ENCODE results near the gene MRPL32.
A peak's percentile ranks its signal among the peaks of the same experiment; 100 is the strongest.

The MRPL32 gene

GRCh38 chr7:42926204-42926603 lies 6.0 kb upstream of the MRPL32 start:
- no peak overlapping the region for H3K4me3 ChIP-seq (ENCODE audit: low read depth, low read length)
- no peak for TF ChIP-seq CTCF (IDR thresholded peaks at IDR 0.05; ENCODE audit: low read depth, low read length, missing control alignments)
- no peak for DNase-seq (ENCODE audit: low read depth)

DNA sequence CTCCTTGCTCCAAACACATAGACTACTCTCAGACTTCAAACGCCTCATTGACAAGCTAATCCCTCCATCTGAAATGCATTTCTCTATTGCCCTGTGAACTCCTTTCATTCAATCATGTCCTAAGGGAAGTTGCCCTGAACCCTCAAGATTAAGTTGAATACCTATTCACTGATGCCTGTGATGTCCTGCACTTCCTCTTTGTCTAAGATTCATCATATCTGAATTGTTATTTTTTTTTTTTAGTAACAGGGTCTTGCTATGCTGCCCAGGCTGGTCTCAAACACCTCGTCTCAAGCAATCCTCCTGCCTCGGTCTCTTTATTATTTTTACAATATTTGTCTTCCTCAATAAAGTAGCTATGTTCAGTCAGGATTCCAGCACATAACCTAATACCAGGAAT lies 3.4 kb upstream of the MRPL32 start:
- H3K4me3 ChIP-seq (ENCODE audit: low read depth, low read length) = no peak overlapping the region
- no peak for TF ChIP-seq CTCF (IDR thresholded peaks at IDR 0.05; ENCODE audit: low read depth, low read length, missing control alignments)
- no peak for DNase-seq (ENCODE audit: low read depth)

DNA sequence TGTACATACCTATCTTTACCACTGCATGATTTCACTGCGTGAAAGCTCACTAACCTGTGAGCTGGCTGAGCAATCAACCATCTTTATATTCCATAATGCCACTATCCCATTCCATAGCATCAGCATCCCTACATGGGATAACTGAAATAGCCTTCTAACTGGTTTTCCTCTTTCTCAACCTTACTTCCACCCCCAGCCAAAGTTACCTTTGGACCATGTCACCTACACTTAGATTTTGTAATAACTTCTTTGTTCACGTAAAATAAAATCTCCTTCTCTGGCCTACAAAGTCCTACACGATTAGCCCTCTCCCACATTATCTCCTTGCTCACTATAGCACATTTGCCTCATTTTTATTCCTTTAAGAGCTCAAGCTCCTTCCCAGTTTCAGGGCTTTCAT lies 2.7 kb upstream of the MRPL32 start:
- peak overlapping the region; percentile 1; the same call in 1 of the 2 replicates for H3K4me3 ChIP-seq (ENCODE audit: low read depth, low read length)
- no peak for TF ChIP-seq CTCF (IDR thresholded peaks at IDR 0.05; ENCODE audit: low read depth, low read length, missing control alignments)
- no peak for DNase-seq (ENCODE audit: low read depth)

DNA sequence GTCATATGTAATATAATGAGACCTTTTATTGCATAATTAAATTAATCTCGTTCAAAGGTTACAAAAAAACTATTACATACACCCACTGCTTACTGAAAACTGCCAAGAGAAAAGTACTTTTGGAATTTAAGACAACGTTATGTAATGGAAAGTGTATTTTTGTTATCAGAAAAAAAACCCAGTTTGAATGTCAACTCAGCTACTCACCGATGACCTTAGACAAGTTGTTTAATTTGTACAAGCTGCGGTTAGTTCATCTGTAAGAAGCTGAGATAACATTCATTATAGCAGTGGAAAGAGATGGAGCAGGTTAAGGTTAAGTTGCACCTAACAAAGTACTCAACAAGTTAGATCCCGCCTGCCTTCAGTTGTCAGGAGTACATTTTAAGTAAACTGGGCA lies 1.3 kb upstream of the MRPL32 start:
- no peak for DNase-seq (ENCODE audit: low read depth)
- peak overlapping the region; percentile 94 for H3K4me3 ChIP-seq (ENCODE audit: low read depth, low read length)
- no peak for TF ChIP-seq CTCF (IDR thresholded peaks at IDR 0.05; ENCODE audit: low read depth, low read length, missing control alignments)

DNA sequence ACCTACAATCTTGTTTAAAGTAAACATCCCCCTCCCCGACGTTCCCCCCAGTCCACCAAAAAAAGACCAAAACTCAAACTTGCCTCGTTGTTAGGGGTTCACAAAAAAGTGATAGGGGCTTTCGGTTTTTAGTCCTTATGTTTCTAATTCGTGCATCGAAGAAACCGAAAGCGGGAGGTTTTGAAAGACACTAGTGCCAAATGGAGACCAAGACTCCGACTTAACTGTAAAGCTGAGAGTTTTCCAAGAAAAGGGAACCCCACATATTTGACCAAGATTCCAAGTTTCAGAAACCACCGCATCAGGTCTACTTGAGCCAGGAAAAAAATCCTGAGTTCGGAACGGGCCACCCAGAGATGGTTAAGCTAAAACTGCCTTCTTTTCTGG lies 736 bp upstream of the MRPL32 start:
- no peak for TF ChIP-seq CTCF (IDR thresholded peaks at IDR 0.05; ENCODE audit: low read depth, low read length, missing control alignments)
- peak overlapping the region; percentile 94 for H3K4me3 ChIP-seq (ENCODE audit: low read depth, low read length)
- DNase-seq (ENCODE audit: low read depth) = no peak

- no peak for TF ChIP-seq CTCF (IDR thresholded peaks at IDR 0.05; ENCODE audit: low read depth, low read length, missing control alignments)
- peak overlapping the region; percentile 94 for H3K4me3 ChIP-seq (ENCODE audit: low read depth, low read length)
- no peak for DNase-seq (ENCODE audit: low read depth)
Observed at GRCh38 chr7:42932811-42933591, 825 bp downstream of the MRPL32 start.

GRCh38 chr7:42934291-42934690 lies 2.1 kb downstream of the MRPL32 start:
- no peak for TF ChIP-seq CTCF (IDR thresholded peaks at IDR 0.05; ENCODE audit: low read depth, low read length, missing control alignments)
- DNase-seq (ENCODE audit: low read depth) = no peak
- no peak overlapping the region for H3K4me3 ChIP-seq (ENCODE audit: low read depth, low read length)
